HepG2 (cell line): Measurements from ENCODE around the gene RNPEPL1. TPM values are rescaled to one million over a fixed set of nuclear protein-coding genes. Genes with fewer than 3 reads are reported as not detected.

ENCODE experiments used
- ATAC-seq: fragments of 200-7000 bp; cut with Tn5 transposase; 3 replicates; pipeline ENCODE4 v1.9.1; 2020; ENCODE audit warnings: mild to moderate bottlenecking, moderate library complexity
- BruUV-seq: library from RNA; stranded (reverse); fragments of 400-500 nt; replicated peaks from 2 replicates; lab custom pipeline; 2021; lab: Mats Ljungman, UMichigan
- CTCF ChIA-PET: fragments of 300-600 bp; formaldehyde crosslinking; extraction: SDS; loops from one replicate; lab custom pipeline; 2021; ENCODE audit warnings: low total read pairs, inconsistent platforms, low intra/inter-chr PET ratio; lab: Yijun Ruan, JAX
- POLR2A ChIA-PET: fragments of 350-600 bp; sonication (Branson Sonifier 250); formaldehyde crosslinking; loops from one replicate; lab custom pipeline; 2020; ENCODE audit warnings: antibody characterized with exemption, inconsistent platforms; lab: Yijun Ruan, JAX
- DNase-seq: peaks from one replicate; pipeline ENCODE4 v3.0.0-alpha.2; 2015; ENCODE audit warnings: low spot score
- FAIRE-seq: peaks from 3 replicates; lab custom pipeline; 2011; peaks lifted over from hg19 to GRCh38; lab: Jason Lieb, UNC
- H2AFZ ChIP-seq: one replicate; pipeline ENCODE4 v1.6.1; 2011; ENCODE audit warnings: low read length, inconsistent platforms
- H3K27ac ChIP-seq: fragments of 300-600 bp; 3 replicates; pipeline ENCODE4 v1.8.0; 2011; ENCODE audit warnings: mixed run types, mild to moderate bottlenecking, mixed read lengths, low read length, inconsistent platforms; ENCODE audit not compliant: insufficient read depth; ENCODE audit errors: extremely low read length
- H3K27me3 ChIP-seq, 2 experiments: fragments of 200-600 bp in 1 of 2; 2 replicates in 1 of 2; 3 replicates in 1 of 2; pipeline versions ENCODE4 v1.6.0 to v1.8.0; 2011; ENCODE audit warnings: low read length in 2 of 2, mild to moderate bottlenecking in 2 of 2, moderate library complexity in 2 of 2, inconsistent platforms in 1 of 2; ENCODE audit not compliant: insufficient read depth in 2 of 2, control insufficient read depth in 1 of 2
- H3K36me3 ChIP-seq, 2 experiments: fragments of 200-600 bp in 1 of 2; replicated peaks in 1 of 2; 2 replicates in 1 of 2; 3 replicates in 1 of 2; pipeline versions ENCODE4 v1.5.1 to v1.8.0; 2011; ENCODE audit warnings: low read length in 2 of 2, inconsistent platforms in 1 of 2; ENCODE audit not compliant: insufficient read depth in 2 of 2, control insufficient read depth in 1 of 2
- H3K4me1 ChIP-seq: 2 replicates; pipeline ENCODE4 v1.5.1; 2012; ENCODE audit warnings: low read length, inconsistent platforms; ENCODE audit not compliant: insufficient read depth
- H3K4me2 ChIP-seq: 2 replicates; pipeline ENCODE4 v1.6.0; 2011; ENCODE audit warnings: low read depth, low read length, inconsistent platforms
- H3K4me3 ChIP-seq, 3 experiments: fragments of 200-600 bp in 1 of 3; sonication (generic), shearing (Covaris generic) in 1 of 3; replicated peaks in 1 of 3; 2 replicates each; pipeline ENCODE4 v1.5.1; 2011 to 2016; ENCODE audit warnings: low read length in 3 of 3, inconsistent platforms in 2 of 3, low read depth in 2 of 3, mild to moderate bottlenecking in 2 of 3, control low read depth in 1 of 3, mixed read lengths in 1 of 3; ENCODE audit not compliant: insufficient read depth in 1 of 3
- H3K79me2 ChIP-seq: one replicate; pipeline ENCODE4 v1.6.1; 2011; ENCODE audit warnings: low read length, inconsistent platforms; ENCODE audit not compliant: insufficient read depth
- H3K9ac ChIP-seq: 2 replicates; pipeline ENCODE4 v1.6.0; 2011; ENCODE audit warnings: mild to moderate bottlenecking, low read depth, low read length, inconsistent platforms; ENCODE audit not compliant: insufficient read depth
- H3K9me3 ChIP-seq: 2 replicates; pipeline ENCODE4 v1.5.1; 2012; ENCODE audit warnings: mild to moderate bottlenecking, low read length
- H4K20me1 ChIP-seq: 2 replicates; pipeline ENCODE4 v1.6.0; 2011; ENCODE audit warnings: inconsistent platforms, mild to moderate bottlenecking, low read length, moderate library complexity; ENCODE audit not compliant: insufficient read depth
- HNRNPUL1 ChIP-seq: fragments of 200-400 bp; formaldehyde crosslinking; IDR thresholded peaks from 2 replicates; pipeline ENCODE4 v1.6.1; 2017; ENCODE audit warnings: low read depth, mild to moderate bottlenecking, low read length, moderate library complexity
- MAZ ChIP-seq, 2 experiments: sonication (generic) in 1 of 2; formaldehyde crosslinking in 1 of 2; IDR thresholded peaks; 2 replicates each; pipeline versions ENCODE4 v1.5.0 to v1.6.1; 2012 to 2020; ENCODE audit warnings: low read depth in 2 of 2, mild to moderate bottlenecking in 2 of 2, borderline replicate concordance in 1 of 2, improper control_type of control experiment in 1 of 2, low read length in 1 of 2, missing genetic modification reagents in 1 of 2, moderate library complexity in 1 of 2
- MYPOP ChIP-seq: sonication (generic); formaldehyde crosslinking; IDR thresholded peaks from 2 replicates; pipeline ENCODE4 v1.8.1; 2023; ENCODE audit warnings: mild to moderate bottlenecking, moderate library complexity, missing genetic modification reagents
- PHB2 ChIP-seq: fragments of 450-650 bp; IDR thresholded peaks from 2 replicates; pipeline ENCODE4 v1.6.1; 2018; ENCODE audit not compliant: partially characterized antibody
- ZNF160 ChIP-seq: sonication (generic); formaldehyde crosslinking; IDR thresholded peaks from 2 replicates; pipeline ENCODE4 v1.8.0; 2022; ENCODE audit warnings: mild to moderate bottlenecking, inconsistent platforms, missing genetic modification reagents
- ZNF572 ChIP-seq: sonication (generic); formaldehyde crosslinking; IDR thresholded peaks from 2 replicates; pipeline ENCODE4 v1.5.1; 2020; ENCODE audit warnings: mild to moderate bottlenecking, missing genetic modification reagents
- ZNF777 ChIP-seq: sonication (generic); formaldehyde crosslinking; IDR thresholded peaks from 2 replicates; pipeline ENCODE4 v1.4.0; 2020; ENCODE audit warnings: missing genetic modification reagents
- WGBS: methylation state at CpG from one replicate; pipeline ENCODE4 v1.1.6; 2017; ENCODE audit warnings: low lambda C conversion rate; 5-methylcytosine and 5-hydroxymethylcytosine counted together
- in situ Hi-C: cut with HindIII; loops from 2 replicates; pipeline ENCODE4 v1.10.0; 2017; ENCODE audit warnings: low pct_unique_long_range_greater_than_20kb; ENCODE audit not compliant: extremely low pct_ligation_motif_present
- intact Hi-C: fragments of 100-400 bp; cut with micrococcal nuclease; formaldehyde crosslinking; loops from one replicate; pipeline ENCODE4 v1.10.0; 2022; ENCODE audit not compliant: unreplicated experiment
- polyA plus RNA-seq, 8 experiments: library from polyadenylated mRNA; depleted of rRNA in 3 of 8; stranded (reverse) in 7 of 8; unstranded in 1 of 8; fragments of >200 nt; fragmentation: Illumina TruSeq in 4 of 8; extraction: Trizol in 4 of 8; gene quantifications; 2 replicates each; pipeline versions ENCODE4 v1.2.1 to v1.2.3, GENCODE V29; 2011 to 2016; ENCODE audit warnings: low read depth in 4 of 8, missing spikeins in 1 of 8, mixed read lengths in 1 of 8; ENCODE audit not compliant: insufficient read depth in 1 of 8
- total RNA-seq, 5 experiments: library from RNA; depleted of rRNA; stranded (reverse); fragments of >200 nt; fragmentation: Illumina TruSeq; extraction: Trizol; gene quantifications; 2 replicates each; pipeline ENCODE4 v1.2.3, GENCODE V29; 2016; ENCODE audit warnings: low read depth in 1 of 5

RNPEPL1 gene
- total and polyA plus RNA-seq, 2 of the 13 experiments (the other 11 are each of a cell fraction or from before 2014, with no cell fraction given), result 13.0 to 18.0 TPM

GRCh38 chr2:240527153-240527750 is 41.0 kb upstream of the RNPEPL1 start:
- DNase-seq (no peak), ATAC-seq (no peak), FAIRE-seq (no peak)
- WGBS, result 91% methylated on average over 3 of the region's 3 CpGs
- Histone ChIP-seq H3K9me3 (peaks cover 29% of the 10 kb centered on the region), H3K27me3 (no peaks in the 10 kb centered on the region), H3K9ac (no peak overlapping the region), H2AFZ (no peak overlapping the region), H3K4me1 (no peaks in the 10 kb centered on the region), H4K20me1 (no peaks in the 10 kb centered on the region), H3K4me3 (no peak overlapping the region), H3K4me2 (no peak overlapping the region), H3K36me3 (peaks cover 27 to 62% of the 10 kb centered on the region in 2 experiments), H3K27ac (no peak overlapping the region), H3K79me2 (peaks cover 2% of the 10 kb centered on the region)
- TF ChIP-seq ZNF572 (CRISPR knock-in tag) (no peak), MAZ (IDR thresholded peaks at IDR 0.05; ENCODE audit: borderline replicate concordance, low read depth, low read length) (no peak), MAZ (CRISPR knock-in tag; IDR thresholded peaks at IDR 0.05; ENCODE audit: low read depth) (no peak), PHB2 (peak; percentile 55), ZNF777 (CRISPR knock-in tag) (no peak), HNRNPUL1 (no peak), MYPOP (CRISPR knock-in tag) (no peak), ZNF160 (CRISPR knock-in tag) (no peak)
- BruUV-seq, result no TSS peak
- in situ Hi-C loops (loop anchor here (10.0 kb wide), 1 partner anchor 178 kb away; no protein-coding TSS in a partner anchor), intact Hi-C loops (no loop called here)
- CTCF ChIA-PET, result no interaction called here
- POLR2A ChIA-PET, result no interaction called here
